H7 (cell line): ENCODE results near the gene BAZ2B. TPM values are rescaled to one million over a fixed set of nuclear protein-coding genes. Genes with fewer than 3 reads are reported as not detected.
"Not testable (repeated sequence)": the region's sequence is repeated elsewhere in the genome, so short reads cannot be mapped to it uniquely, and the experiment has no call there.

Experiments
- DNase-seq: peaks from one replicate; pipeline ENCODE4 v3.0.0; 2012
- H3K27me3 ChIP-seq: 2 replicates; pipeline ENCODE4 v1.6.0; 2011; ENCODE audit warnings: mild to moderate bottlenecking, low read length; ENCODE audit not compliant: control insufficient read depth, insufficient read depth
- H3K36me3 ChIP-seq: replicated peaks from 2 replicates; pipeline ENCODE4 v1.5.1; 2011; ENCODE audit warnings: low read length; ENCODE audit not compliant: control insufficient read depth, insufficient read depth
- H3K4me3 ChIP-seq: 2 replicates; pipeline ENCODE4 v1.5.1; 2011; ENCODE audit warnings: low read depth, mild to moderate bottlenecking, control low read depth, low read length, moderate library complexity; ENCODE audit not compliant: insufficient read depth
- total RNA-seq: library from RNA; depleted of rRNA; stranded (reverse); fragments of >200 nt; shearing (Covaris generic); gene quantifications from 2 replicates; pipeline ENCODE4 v1.2.3, GENCODE V29; 2014

BAZ2B gene
- total RNA-seq, 1 experiment from 2014 or later, result 16.3 TPM

GRCh38 chr2:159633219-159633618 lies 16.9 kb upstream of the BAZ2B start:
- no peak for DNase-seq
- H3K27me3 ChIP-seq, result no peaks in the 10 kb centered on the region
- no peak overlapping the region for H3K4me3 ChIP-seq
- H3K36me3 ChIP-seq, result no peaks in the 10 kb centered on the region

DNA sequence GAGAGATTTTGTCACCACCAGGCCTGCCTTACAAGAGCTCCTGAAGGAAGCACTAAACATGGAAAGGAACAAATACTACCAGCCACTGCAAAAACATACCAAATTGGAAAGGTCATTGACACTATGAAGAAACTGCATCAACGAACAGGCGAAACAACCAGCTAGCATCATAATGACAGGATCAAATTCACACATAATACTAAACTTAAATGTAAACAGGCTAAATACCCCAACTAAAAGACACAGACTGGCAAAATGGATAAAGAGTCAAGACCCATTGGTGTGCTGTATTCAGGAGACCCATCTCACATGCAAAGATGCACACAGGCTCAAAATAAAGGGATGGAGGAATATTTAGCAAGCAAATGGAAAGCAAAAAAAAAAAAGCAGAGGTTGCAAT lies 9.3 kb upstream of the BAZ2B start:
- H3K27me3 ChIP-seq, H3K4me3 ChIP-seq, H3K36me3 ChIP-seq, DNase-seq: not testable (repeated sequence)

DNA sequence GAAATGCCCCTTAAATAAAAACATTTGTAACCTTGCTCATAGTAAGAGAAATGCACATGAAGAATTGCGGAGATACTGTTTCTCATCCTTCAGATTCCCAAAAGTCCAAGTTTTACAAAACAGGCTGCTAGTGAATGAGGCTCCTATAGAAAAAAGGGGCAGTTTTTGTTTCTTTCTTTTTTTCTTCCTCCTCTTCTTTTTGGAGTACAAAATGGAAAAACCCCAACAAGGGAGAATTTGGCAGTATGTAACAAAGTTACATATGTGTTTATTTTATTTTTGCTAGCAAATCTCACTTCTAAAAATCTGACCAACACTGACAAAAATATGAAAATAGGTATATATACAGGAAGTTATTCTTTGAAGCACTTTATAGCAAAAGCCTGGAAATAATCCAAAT lies 7.1 kb upstream of the BAZ2B start:
- no peak overlapping the region for H3K4me3 ChIP-seq
- H3K27me3 ChIP-seq, result no peaks in the 10 kb centered on the region
- no peaks in the 10 kb centered on the region for H3K36me3 ChIP-seq
- DNase-seq, result no peak

- Histone ChIP-seq H3K36me3 (no peaks in the 10 kb centered on the region), H3K27me3 (no peaks in the 10 kb centered on the region), H3K4me3 (no peak overlapping the region)
- no peak for DNase-seq
These were observed 6.6 kb upstream of the BAZ2B start for GRCh38 chr2:159622966-159623365.

DNA sequence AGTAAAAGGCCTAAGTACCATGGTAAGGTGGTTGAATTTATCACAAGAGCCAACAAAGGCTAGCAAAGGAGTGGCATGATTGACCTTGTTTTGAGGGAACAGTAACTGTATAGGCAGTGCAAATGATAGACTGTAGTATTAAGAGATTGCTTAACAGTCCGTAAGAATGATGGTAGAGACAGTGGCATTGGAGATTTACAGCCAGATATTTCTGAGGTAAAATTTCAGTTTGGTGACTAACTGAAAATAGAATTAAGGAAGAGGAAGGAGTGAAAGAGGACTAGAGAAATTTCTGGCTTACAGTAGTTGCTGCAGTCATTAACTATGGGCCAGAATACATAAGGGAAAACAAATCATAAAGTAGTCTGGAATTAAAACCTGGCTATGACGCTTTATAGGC lies 4.4 kb upstream of the BAZ2B start:
- H3K27me3 ChIP-seq, result no peaks in the 10 kb centered on the region
- H3K36me3 ChIP-seq, result no peaks in the 10 kb centered on the region
- no peak overlapping the region for H3K4me3 ChIP-seq
- no peak for DNase-seq

DNA sequence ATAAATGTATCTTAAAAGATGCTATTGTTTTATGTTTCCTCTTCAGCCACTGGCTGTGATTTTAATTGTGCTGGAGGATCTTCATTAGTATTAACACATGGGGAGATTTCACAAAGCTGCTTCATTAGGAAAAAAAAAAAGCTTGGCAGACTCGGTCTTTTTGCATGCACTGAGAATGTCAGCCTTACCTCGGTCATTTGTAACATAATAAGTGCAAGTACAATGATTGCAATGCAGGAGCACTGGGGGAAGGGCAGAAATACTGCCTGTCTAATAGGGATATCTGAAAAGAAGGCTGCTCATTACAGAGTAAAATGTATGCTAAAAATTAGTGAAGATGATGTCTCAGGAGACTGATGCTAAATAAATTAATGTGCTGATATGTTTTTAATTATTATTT lies 1.3 kb upstream of the BAZ2B start:
- peak; percentile 24 for DNase-seq
- H3K27me3 ChIP-seq, result no peaks in the 10 kb centered on the region
- no peaks in the 10 kb centered on the region for H3K36me3 ChIP-seq
- H3K4me3 ChIP-seq, result 0 out of 2 replicates have a peak overlapping the region, but pooled peaks have one; percentile 89

DNA sequence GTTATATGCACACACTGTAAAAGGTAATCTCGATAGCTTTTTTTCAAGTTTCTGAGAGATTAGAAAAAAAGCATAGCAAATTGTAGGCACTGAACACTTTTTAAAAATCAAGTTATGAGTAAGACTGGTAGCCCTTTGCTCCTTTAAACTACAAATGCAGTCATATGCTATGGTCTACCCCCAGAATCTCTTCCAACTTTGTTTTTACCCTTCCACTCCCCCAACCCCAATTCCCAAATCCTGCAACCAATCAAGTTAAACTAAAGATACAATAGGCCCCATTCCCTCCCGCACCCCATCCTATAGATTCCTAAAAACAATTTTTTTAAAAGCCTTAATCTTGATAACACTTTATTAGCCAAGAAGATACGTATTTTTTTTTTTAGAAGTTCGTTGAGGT lies 752 bp upstream of the BAZ2B start:
- no peaks in the 10 kb centered on the region for H3K27me3 ChIP-seq
- peak overlapping the region; percentile 89 for H3K4me3 ChIP-seq
- no peaks in the 10 kb centered on the region for H3K36me3 ChIP-seq
- no peak for DNase-seq

DNA sequence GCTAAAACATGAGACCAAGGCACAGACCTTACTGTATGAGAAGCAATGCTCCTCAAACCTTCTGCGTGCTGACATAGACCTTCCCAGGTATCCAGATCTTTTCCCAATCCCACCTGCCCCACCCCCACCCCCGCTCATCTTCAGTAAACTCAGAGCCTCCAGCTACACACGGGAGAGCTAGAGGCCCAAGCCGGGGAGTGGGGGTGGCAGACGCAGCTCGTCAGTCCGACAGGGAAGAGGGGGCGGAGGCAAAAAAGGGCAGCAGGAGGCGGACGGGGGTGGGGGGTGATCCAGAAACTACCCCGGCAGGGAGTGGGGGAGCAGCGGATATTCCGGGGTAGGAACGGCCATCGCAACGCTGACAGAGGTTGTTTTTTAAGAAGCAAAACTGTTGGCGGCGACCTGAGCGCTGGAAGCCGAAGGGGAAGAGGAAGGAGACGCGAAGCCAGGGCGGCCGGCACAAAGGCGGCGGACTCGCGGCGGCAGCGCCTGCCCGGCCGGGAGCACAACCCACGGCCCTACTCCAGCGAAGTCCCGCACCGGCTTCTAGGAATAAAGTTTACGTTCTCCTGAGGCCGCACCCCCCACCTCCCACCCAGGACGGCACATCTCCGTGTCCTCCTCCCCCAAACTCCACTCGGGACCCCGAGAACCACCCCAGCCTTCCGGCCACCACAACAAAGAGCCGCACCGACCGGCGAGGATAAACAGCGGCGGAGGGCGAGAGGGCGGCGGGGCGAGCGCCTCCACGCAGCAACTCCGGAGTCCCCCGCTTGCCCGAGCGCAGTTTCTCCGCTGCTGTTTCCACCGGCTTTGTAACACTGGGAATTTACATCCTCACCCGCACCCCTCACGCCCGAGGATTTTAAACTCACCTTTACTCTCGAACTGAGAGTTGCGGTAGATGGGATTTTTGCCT lies 722 bp downstream of the BAZ2B start:
- Histone ChIP-seq H3K27me3 (no peaks in the 10 kb centered on the region), H3K36me3 (no peaks in the 10 kb centered on the region), H3K4me3 (peak overlapping the region; percentile 89)
- peak; percentile 81 for DNase-seq

DNA sequence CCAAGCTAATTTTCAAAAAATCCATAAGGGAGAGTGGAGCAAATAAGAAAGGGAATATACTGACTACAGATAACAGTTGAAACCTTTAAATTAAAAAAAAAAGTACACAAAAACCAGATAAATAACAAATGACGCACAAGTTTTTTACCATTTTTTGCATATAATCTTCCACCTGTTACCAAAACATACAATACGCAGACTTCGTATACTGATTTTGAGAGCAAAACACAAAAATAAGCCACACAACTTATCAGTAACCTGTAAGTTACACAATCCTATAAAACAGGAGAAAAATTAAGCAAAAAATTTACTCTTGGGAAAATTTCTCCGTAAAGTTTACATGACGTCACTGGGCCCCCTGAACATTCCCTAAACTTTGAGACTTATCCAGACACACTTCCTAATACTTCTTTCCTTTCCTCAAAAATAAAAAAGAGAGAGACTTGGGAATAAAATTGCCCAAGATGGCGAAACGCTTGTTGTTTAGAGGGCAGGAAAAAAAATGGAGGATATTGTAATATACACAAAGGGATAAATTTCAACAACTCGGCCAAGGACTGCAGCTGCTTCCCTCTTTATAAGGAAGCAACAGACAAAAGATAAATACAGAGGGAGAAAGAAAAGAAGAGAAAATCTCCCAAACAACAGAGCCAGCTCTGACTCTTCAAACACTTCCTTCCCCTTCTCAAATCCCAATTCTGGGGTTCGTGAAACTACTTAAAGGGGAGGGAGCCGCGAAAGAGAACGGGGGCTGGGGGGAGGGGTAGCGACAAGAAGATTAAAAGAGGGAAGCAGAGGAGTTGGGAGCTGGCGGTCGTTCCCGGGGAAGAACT lies 1.6 kb downstream of the BAZ2B start:
- Histone ChIP-seq H3K36me3 (no peaks in the 10 kb centered on the region), H3K4me3 (peak overlapping the region; percentile 89), H3K27me3 (no peaks in the 10 kb centered on the region)
- no peak for DNase-seq

GRCh38 chr2:159613651-159614285 lies 2.6 kb downstream of the BAZ2B start:
- peak overlapping the region; percentile 89 for H3K4me3 ChIP-seq
- H3K36me3 ChIP-seq, result no peaks in the 10 kb centered on the region
- H3K27me3 ChIP-seq, result no peaks in the 10 kb centered on the region
- DNase-seq, result no peak

- Histone ChIP-seq H3K4me3 (no peak overlapping the region), H3K36me3 (no peaks in the 10 kb centered on the region), H3K27me3 (no peaks in the 10 kb centered on the region)
- DNase-seq, result no peak
These were observed 3.3 kb downstream of the BAZ2B start for GRCh38 chr2:159613091-159613490.

DNA sequence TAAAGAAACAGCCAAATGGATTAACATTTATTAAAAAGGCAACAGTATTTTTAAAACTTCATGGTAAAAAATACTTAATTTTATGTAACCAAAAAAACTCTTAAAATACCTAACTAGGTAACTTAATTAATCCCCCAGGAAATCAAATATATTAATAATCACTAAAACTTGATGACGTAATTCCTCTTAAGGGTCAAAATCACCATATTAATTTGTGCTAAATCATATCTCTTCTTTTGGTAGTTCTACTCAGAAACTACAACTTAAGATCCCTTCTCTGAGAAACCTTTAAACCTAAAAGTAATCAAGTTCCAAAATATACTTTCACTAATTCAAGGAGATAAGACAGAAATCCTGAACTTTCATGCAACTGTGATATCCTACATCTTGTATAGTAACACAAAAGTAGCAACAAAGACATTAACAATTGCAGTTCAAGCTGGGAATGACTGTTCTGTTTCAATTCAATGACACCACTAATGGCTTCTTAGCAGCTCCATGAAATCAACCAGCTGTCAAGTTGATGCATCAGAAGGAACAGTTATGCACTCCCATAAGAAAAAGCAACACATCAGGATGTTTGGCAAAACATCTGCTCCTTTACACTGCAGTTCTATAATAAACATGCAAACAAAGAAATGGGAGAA lies 4.0 kb downstream of the BAZ2B start:
- no peaks in the 10 kb centered on the region for H3K36me3 ChIP-seq
- H3K4me3 ChIP-seq, result no peak overlapping the region
- H3K27me3 ChIP-seq, result no peaks in the 10 kb centered on the region
- no peak for DNase-seq

DNA sequence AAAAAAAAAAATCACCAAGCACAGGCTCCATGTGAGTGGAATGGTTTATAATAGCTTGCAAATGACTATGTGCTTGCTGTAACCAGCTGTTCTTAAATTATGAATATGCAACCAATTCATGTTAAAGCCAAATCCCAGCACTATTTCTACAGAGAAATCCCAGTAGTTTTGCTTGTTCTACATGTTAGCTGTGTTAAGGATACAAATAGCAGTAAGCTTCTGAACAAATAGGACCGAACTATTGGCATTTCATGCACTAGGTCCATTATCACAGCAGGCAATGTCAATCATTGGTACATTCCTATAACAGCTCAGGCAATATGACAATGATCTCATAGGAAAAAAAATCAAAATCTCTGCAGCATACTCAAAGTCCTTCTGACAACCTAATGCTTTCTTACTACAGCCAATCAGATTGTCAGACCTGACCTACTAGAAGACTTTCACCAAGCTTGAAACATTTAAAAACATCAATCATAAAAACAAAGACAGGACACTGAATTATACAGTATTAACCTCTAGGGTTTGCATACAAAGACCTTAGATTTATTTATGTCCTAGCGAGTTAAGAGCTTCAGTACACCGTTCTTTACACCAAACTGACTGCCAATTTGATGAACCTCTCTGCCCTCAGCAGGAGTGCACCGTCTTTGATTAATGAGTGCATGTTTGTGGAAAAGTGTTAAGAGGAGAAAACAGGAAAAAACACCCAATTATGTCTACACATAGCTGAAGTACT lies 6.4 kb downstream of the BAZ2B start:
- no peak overlapping the region for H3K4me3 ChIP-seq

More for the DNA sequence above, 6.4 kb downstream of the BAZ2B start:
- DNase-seq, result no peak
- Histone ChIP-seq H3K36me3 (no peaks in the 10 kb centered on the region), H3K27me3 (no peaks in the 10 kb centered on the region)
